ENCODE measurements around the gene PARN. TPM values are rescaled to one million over a fixed set of nuclear protein-coding genes. Genes with fewer than 3 reads are reported as not detected.

The PARN gene
- total RNA-seq, 1 experiment from 2014 or later: 30.7 TPM

DNA sequence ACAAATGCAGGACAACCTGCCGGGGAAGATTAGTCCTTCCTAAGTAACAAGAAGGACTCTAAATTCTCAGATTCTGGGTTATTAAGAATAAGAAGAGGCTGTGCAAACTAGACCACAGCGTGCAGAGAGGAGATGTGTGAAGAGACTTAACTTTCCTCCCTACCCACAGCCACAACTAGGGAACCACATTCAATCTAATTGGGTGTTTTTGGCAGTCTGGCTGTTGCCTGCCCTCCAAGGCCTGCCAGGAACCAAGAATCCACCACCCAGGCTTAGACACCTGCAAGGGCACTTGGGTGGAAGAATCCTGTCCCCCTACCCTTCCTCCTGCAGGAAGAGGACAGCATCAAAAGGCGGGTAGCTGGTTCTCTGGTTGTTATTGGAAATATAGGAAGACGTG lies 202.0 kb downstream of the PARN start:
- ChIA-PET CTCF (interaction anchor here (0.7 kb wide), 1 partner anchor 86 kb away, joined by 3 read pairs; no protein-coding TSS in a partner anchor), POLR2A (no interaction called here)
- no peaks in the 10 kb centered on the region for H3K36me3 ChIP-seq (ENCODE audit: control insufficient read depth, insufficient read depth, low read length)
- no TSS peak for BruUV-seq (replicated peaks)
- H3K4me1 ChIP-seq: no peaks in the 10 kb centered on the region
- Mint-ChIP-seq H3K27ac (ENCODE audit: unreplicated experiment) (no peak overlapping the region), H3K9me3 (ENCODE audit: unreplicated experiment) (no peaks in the 10 kb centered on the region), H3K4me3 (ENCODE audit: unreplicated experiment) (no peak overlapping the region), H3K4me1 (ENCODE audit: low read depth, unreplicated experiment) (no peaks in the 10 kb centered on the region), H3K27me3 (ENCODE audit: insufficient read depth, unreplicated experiment) (no peaks in the 10 kb centered on the region), H3K36me3 (ENCODE audit: insufficient read depth, unreplicated experiment) (no peaks in the 10 kb centered on the region)
- no peak for DNase-seq
- TF ChIP-seq, protein P1, sequence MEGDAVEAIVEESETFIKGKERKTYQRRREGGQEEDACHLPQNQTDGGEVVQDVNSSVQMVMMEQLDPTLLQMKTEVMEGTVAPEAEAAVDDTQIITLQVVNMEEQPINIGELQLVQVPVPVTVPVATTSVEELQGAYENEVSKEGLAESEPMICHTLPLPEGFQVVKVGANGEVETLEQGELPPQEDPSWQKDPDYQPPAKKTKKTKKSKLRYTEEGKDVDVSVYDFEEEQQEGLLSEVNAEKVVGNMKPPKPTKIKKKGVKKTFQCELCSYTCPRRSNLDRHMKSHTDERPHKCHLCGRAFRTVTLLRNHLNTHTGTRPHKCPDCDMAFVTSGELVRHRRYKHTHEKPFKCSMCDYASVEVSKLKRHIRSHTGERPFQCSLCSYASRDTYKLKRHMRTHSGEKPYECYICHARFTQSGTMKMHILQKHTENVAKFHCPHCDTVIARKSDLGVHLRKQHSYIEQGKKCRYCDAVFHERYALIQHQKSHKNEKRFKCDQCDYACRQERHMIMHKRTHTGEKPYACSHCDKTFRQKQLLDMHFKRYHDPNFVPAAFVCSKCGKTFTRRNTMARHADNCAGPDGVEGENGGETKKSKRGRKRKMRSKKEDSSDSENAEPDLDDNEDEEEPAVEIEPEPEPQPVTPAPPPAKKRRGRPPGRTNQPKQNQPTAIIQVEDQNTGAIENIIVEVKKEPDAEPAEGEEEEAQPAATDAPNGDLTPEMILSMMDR (IDR thresholded peaks at IDR 0.05; ENCODE audit: insufficient read depth in 1 of 2, low read depth in 1 of 2, low read length in 1 of 2, severe bottlenecking in 1 of 2, unreplicated experiment in 1 of 2): no peak
- intact Hi-C loops (cut with micrococcal nuclease; ENCODE audit: unreplicated experiment): no loop called here
- H3K4me3 ChIP-seq (ENCODE audit: low read depth, low read length): no peak overlapping the region
- no peaks in the 10 kb centered on the region for H3K27me3 ChIP-seq (replicated peaks; ENCODE audit: control insufficient read depth, insufficient read depth, low read length)
- no peaks in the 10 kb centered on the region for H3K9me3 ChIP-seq

DNA sequence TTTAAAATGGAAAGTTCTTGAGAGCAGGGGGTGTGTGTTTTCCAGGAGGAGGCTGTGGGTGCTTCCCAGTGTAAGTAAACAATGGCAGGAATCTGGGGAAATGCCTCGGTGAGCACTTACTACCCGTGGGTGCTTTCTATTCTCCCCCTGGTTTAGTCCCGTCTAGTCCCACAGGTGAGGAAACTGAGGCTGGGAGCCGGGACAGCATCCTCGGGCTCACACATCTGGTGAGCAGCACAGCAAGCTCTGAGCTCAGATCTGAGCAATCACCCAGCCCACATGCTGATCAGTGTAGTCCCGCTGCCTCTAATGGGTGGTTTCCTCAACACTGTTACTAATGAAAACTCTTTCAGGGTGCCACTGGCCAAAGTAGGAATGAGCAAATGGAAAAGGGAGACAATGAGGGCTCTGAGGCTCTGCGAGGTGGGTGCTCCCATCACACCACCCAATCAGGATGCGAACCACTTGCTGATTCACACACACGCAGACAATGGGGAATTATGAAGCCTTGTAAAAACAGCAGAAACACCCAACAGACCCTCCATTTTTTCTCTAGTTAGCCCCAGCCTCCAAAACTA lies 202.6 kb downstream of the PARN start:
- Mint-ChIP-seq H3K36me3 (ENCODE audit: insufficient read depth, unreplicated experiment) (no peaks in the 10 kb centered on the region), H3K27me3 (ENCODE audit: insufficient read depth, unreplicated experiment) (no peaks in the 10 kb centered on the region), H3K4me1 (ENCODE audit: low read depth, unreplicated experiment) (no peaks in the 10 kb centered on the region), H3K4me3 (ENCODE audit: unreplicated experiment) (no peak overlapping the region), H3K9me3 (ENCODE audit: unreplicated experiment) (no peaks in the 10 kb centered on the region), H3K27ac (ENCODE audit: unreplicated experiment) (no peak overlapping the region)
- Histone ChIP-seq H3K36me3 (ENCODE audit: control insufficient read depth, insufficient read depth, low read length) (no peaks in the 10 kb centered on the region), H3K27me3 (replicated peaks; ENCODE audit: control insufficient read depth, insufficient read depth, low read length) (no peaks in the 10 kb centered on the region), H3K9me3 (no peaks in the 10 kb centered on the region), H3K4me3 (ENCODE audit: low read depth, low read length) (no peak overlapping the region), H3K4me1 (no peaks in the 10 kb centered on the region)
- CTCF ChIA-PET: no interaction called here
- TF ChIP-seq, protein P1 (IDR thresholded peaks at IDR 0.05; ENCODE audit: insufficient read depth in 1 of 2, low read depth in 1 of 2, low read length in 1 of 2, severe bottlenecking in 1 of 2, unreplicated experiment in 1 of 2): no peak
- no TSS peak for BruUV-seq (replicated peaks)
- DNase-seq: no peak
- POLR2A ChIA-PET: no interaction called here
- intact Hi-C loops (cut with micrococcal nuclease; ENCODE audit: unreplicated experiment): no loop called here

DNA sequence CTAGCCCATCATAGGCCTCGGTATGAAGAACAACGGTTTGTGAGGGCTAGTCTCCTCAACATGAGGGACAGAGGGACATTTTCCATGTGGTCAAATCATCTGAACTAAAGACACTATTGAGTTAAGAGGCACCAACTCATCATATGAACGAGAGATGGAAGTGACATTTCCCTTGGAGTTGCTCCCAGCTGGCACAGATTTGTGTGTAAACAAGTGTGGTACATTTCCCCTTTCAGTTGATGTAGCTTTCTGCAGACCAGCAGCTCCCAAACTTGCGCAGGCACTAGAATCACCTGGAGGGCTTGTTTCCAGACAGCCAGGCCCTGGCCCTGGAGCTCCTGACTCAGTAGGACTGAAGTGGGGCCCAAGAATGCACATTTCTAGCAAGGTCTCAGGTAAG lies 205.5 kb downstream of the PARN start:
- Mint-ChIP-seq H3K27ac (ENCODE audit: unreplicated experiment) (no peak overlapping the region), H3K4me1 (ENCODE audit: low read depth, unreplicated experiment) (peaks cover 5% of the 10 kb centered on the region), H3K36me3 (ENCODE audit: insufficient read depth, unreplicated experiment) (no peaks in the 10 kb centered on the region), H3K9me3 (ENCODE audit: unreplicated experiment) (no peaks in the 10 kb centered on the region), H3K27me3 (ENCODE audit: insufficient read depth, unreplicated experiment) (no peaks in the 10 kb centered on the region), H3K4me3 (ENCODE audit: unreplicated experiment) (no peak overlapping the region)
- CTCF ChIA-PET: no interaction called here
- no TSS peak for BruUV-seq (replicated peaks)
- intact Hi-C loops (cut with micrococcal nuclease; ENCODE audit: unreplicated experiment): no loop called here
- TF ChIP-seq, protein P1 (IDR thresholded peaks at IDR 0.05; ENCODE audit: insufficient read depth in 1 of 2, low read depth in 1 of 2, low read length in 1 of 2, severe bottlenecking in 1 of 2, unreplicated experiment in 1 of 2): no peak
- Histone ChIP-seq H3K4me1 (no peaks in the 10 kb centered on the region), H3K9me3 (no peaks in the 10 kb centered on the region), H3K4me3 (ENCODE audit: low read depth, low read length) (no peak overlapping the region), H3K27me3 (replicated peaks; ENCODE audit: control insufficient read depth, insufficient read depth, low read length) (no peaks in the 10 kb centered on the region), H3K36me3 (ENCODE audit: control insufficient read depth, insufficient read depth, low read length) (no peaks in the 10 kb centered on the region)
- POLR2A ChIA-PET: interaction anchor here (0.6 kb wide), 1 partner anchor 426 kb away, joined by 3 read pairs; no protein-coding TSS in a partner anchor
- DNase-seq: no peak

Measured in Caco-2 (cell line).